ENCODE measurements around the gene FRMPD4.

DNA sequence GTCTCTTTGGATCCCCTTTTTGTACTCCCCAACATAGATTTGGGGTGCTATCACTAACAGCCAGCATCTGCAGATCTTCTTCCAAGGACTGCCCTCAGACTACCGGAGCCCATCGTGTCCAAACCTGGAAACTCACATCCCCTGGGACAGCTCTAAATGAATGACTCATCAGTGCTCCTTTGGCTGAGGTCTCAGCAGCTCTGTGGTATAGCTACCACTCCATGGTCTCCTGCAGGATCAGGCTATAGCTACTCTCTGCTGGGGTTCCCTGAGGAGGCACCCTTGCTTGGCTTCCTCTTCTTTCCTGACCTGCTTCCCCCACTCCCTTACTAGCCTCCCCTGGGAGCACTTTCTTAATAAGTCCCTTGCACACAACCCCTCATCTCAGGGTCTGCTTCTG is 555.5 kb downstream of the FRMPD4 start:
- TF ChIP-seq, protein P1, sequence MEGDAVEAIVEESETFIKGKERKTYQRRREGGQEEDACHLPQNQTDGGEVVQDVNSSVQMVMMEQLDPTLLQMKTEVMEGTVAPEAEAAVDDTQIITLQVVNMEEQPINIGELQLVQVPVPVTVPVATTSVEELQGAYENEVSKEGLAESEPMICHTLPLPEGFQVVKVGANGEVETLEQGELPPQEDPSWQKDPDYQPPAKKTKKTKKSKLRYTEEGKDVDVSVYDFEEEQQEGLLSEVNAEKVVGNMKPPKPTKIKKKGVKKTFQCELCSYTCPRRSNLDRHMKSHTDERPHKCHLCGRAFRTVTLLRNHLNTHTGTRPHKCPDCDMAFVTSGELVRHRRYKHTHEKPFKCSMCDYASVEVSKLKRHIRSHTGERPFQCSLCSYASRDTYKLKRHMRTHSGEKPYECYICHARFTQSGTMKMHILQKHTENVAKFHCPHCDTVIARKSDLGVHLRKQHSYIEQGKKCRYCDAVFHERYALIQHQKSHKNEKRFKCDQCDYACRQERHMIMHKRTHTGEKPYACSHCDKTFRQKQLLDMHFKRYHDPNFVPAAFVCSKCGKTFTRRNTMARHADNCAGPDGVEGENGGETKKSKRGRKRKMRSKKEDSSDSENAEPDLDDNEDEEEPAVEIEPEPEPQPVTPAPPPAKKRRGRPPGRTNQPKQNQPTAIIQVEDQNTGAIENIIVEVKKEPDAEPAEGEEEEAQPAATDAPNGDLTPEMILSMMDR (IDR thresholded peaks at IDR 0.05): no peak
- no peak for TF ChIP-seq POLR2A (IDR thresholded peaks at IDR 0.05)

Measured in adrenal gland (tissue), 5 donors.